CD4-positive, CD25-positive, alpha-beta regulatory T cell (primary cell): Measurements from ENCODE around the gene DLL4. TPM values are rescaled to one million over a fixed set of nuclear protein-coding genes. Genes with fewer than 3 reads are reported as not detected.
"Not testable (repeated sequence)": the region's sequence is repeated elsewhere in the genome, so short reads cannot be mapped to it uniquely, and the experiment has no call there.

Experiments used
- ATAC-seq, 2 donors: fragments of 150-1000 bp; cut with Tn5 transposase; one replicate each; pipeline ENCODE4 v1.10.0; 2021; ENCODE audit warnings: low read depth in 2 of 2, moderate number of reproducible peaks in 2 of 2, moderate library complexity in 1 of 2
- DNase-seq, 3 donors: peaks; one replicate each; pipeline versions ENCODE4 v3.0.0 to v3.0.0-alpha.2; 2012 to 2022; ENCODE audit warnings: mixed read lengths in 1 of 3
- H3K27ac ChIP-seq: one replicate; pipeline ENCODE4 v1.7.0; 2013; ENCODE audit warnings: mild to moderate bottlenecking, low read length; ENCODE audit not compliant: insufficient read depth, poor library complexity, severe bottlenecking
- H3K27me3 ChIP-seq: one replicate; pipeline ENCODE4 v1.7.0; 2013; ENCODE audit warnings: low read length; ENCODE audit not compliant: control insufficient read depth, insufficient read depth
- H3K36me3 ChIP-seq: one replicate; pipeline ENCODE4 v1.7.0; 2013; ENCODE audit warnings: mild to moderate bottlenecking, low read length, moderate library complexity; ENCODE audit not compliant: control insufficient read depth, insufficient read depth
- H3K4me1 ChIP-seq: 2 replicates; pipeline ENCODE4 v1.7.0; 2013; ENCODE audit warnings: mild to moderate bottlenecking, low read length; ENCODE audit not compliant: insufficient read depth, control insufficient read depth, poor library complexity, severe bottlenecking
- H3K4me3 ChIP-seq: one replicate; pipeline ENCODE4 v1.7.0; 2013; ENCODE audit warnings: low read depth, mild to moderate bottlenecking, low read length, moderate library complexity
- H3K9me3 ChIP-seq, 2 experiments: 1 replicate in 1 of 2; 2 replicates in 1 of 2; pipeline ENCODE4 v1.7.0; 2013; ENCODE audit warnings: low read length in 2 of 2, mild to moderate bottlenecking in 1 of 2, moderate library complexity in 1 of 2; ENCODE audit not compliant: control insufficient read depth in 2 of 2
- H3K27ac Mint-ChIP-seq, 3 donors: one replicate each; pipeline ENCODE4 v1.8.0; 2020 to 2022; ENCODE audit warnings: mild to moderate bottlenecking in 3 of 3, mixed read lengths in 3 of 3, moderate library complexity in 2 of 3
- H3K27me3 Mint-ChIP-seq: one replicate; pipeline ENCODE4 v1.8.0; 2022; ENCODE audit warnings: mild to moderate bottlenecking, mixed read lengths
- H3K36me3 Mint-ChIP-seq: one replicate; pipeline ENCODE4 v1.8.0; 2020; ENCODE audit warnings: mixed read lengths
- H3K4me1 Mint-ChIP-seq, 4 donors: one replicate each; pipeline ENCODE4 v1.8.0; 2020 to 2022; ENCODE audit warnings: mixed read lengths in 4 of 4, mild to moderate bottlenecking in 1 of 4
- H3K4me3 Mint-ChIP-seq, 4 donors: one replicate each; pipeline ENCODE4 v1.8.0; 2020 to 2022; ENCODE audit warnings: mild to moderate bottlenecking in 4 of 4, mixed read lengths in 4 of 4, moderate library complexity in 3 of 4
- H3K9me3 Mint-ChIP-seq, 7 donors: one replicate each; pipeline ENCODE4 v1.8.0; 2020 to 2022; ENCODE audit warnings: mixed read lengths in 7 of 7, mild to moderate bottlenecking in 3 of 7, moderate library complexity in 2 of 7
- polyA plus RNA-seq, 4 donors: library from polyadenylated mRNA; unstranded; fragments of 300-500 nt; fragmentation: Illumina TruSeq; gene quantifications; one replicate each; pipeline ENCODE4 v1.2.3, GENCODE V29; 2021
- total RNA-seq: library from RNA; stranded (reverse); gene quantifications from one replicate; pipeline ENCODE4 v1.2.3, GENCODE V29; 2022

Gene DLL4
- total and polyA plus RNA-seq, 5 donors from 2014 or later: not detected

GRCh38 chr15:40960925-40961324 lies 31.8 kb downstream of the DLL4 start:
- H3K9me3 Mint-ChIP-seq: no peaks in the 10 kb centered on the region
- H3K4me1 Mint-ChIP-seq: peaks cover 0 to 3% (median 2%) of the 10 kb centered on the region in 4 donors
- DNase-seq (no peak), ATAC-seq (no peak)
- no peak overlapping the region for H3K27ac Mint-ChIP-seq
- Histone ChIP-seq H3K4me1 (no peaks in the 10 kb centered on the region), H3K27me3 (no peaks in the 10 kb centered on the region), H3K4me3 (no peak overlapping the region), H3K9me3 (no peaks in the 10 kb centered on the region), H3K36me3 (no peaks in the 10 kb centered on the region), H3K27ac (no peak overlapping the region)
- H3K27me3 Mint-ChIP-seq: peaks cover 21% of the 10 kb centered on the region
- H3K4me3 Mint-ChIP-seq: no peak overlapping the region
- H3K36me3 Mint-ChIP-seq: no peaks in the 10 kb centered on the region

GRCh38 chr15:40961740-40962139 lies 32.6 kb downstream of the DLL4 start:
- H3K4me1 Mint-ChIP-seq, H3K36me3 Mint-ChIP-seq, ATAC-seq, H3K36me3 ChIP-seq, H3K4me3 ChIP-seq, H3K27ac Mint-ChIP-seq, H3K9me3 Mint-ChIP-seq, DNase-seq, H3K4me3 Mint-ChIP-seq, H3K9me3 ChIP-seq, H3K4me1 ChIP-seq, H3K27ac ChIP-seq, H3K27me3 ChIP-seq: not testable (repeated sequence)
- H3K27me3 Mint-ChIP-seq: peaks cover 27% of the 10 kb centered on the region

GRCh38 chr15:40962317-40962716 lies 33.2 kb downstream of the DLL4 start:
- H3K4me3 ChIP-seq, H3K36me3 Mint-ChIP-seq, H3K9me3 Mint-ChIP-seq, DNase-seq, H3K27me3 ChIP-seq, H3K4me1 Mint-ChIP-seq, H3K4me3 Mint-ChIP-seq, H3K27ac ChIP-seq, H3K27ac Mint-ChIP-seq, H3K9me3 ChIP-seq, H3K4me1 ChIP-seq, H3K36me3 ChIP-seq, ATAC-seq: not testable (repeated sequence)
- H3K27me3 Mint-ChIP-seq: peaks cover 33% of the 10 kb centered on the region

- Mint-ChIP-seq H3K27me3 (peaks cover 31% of the 10 kb centered on the region), H3K9me3 (no peaks in the 10 kb centered on the region), H3K4me1 (peaks cover 0 to 3% (median 2%) of the 10 kb centered on the region in 4 donors), H3K4me3 (no peak overlapping the region), H3K36me3 (no peaks in the 10 kb centered on the region), H3K27ac (no peak overlapping the region)
- ATAC-seq (no peak), DNase-seq (no peak)
- Histone ChIP-seq H3K4me3 (no peak overlapping the region), H3K4me1 (no peaks in the 10 kb centered on the region), H3K36me3 (no peaks in the 10 kb centered on the region), H3K27me3 (no peaks in the 10 kb centered on the region), H3K27ac (no peak overlapping the region), H3K9me3 (no peaks in the 10 kb centered on the region)
Measured at GRCh38 chr15:40963201-40963600, 34.1 kb downstream of the DLL4 start.

- H3K27ac Mint-ChIP-seq: no peak overlapping the region
- H3K27me3 Mint-ChIP-seq: peaks cover 30% of the 10 kb centered on the region
- Histone ChIP-seq H3K27ac (no peak overlapping the region), H3K4me1 (no peaks in the 10 kb centered on the region), H3K27me3 (no peaks in the 10 kb centered on the region), H3K4me3 (no peak overlapping the region), H3K9me3 (no peaks in the 10 kb centered on the region), H3K36me3 (no peaks in the 10 kb centered on the region)
- peaks cover 0 to 3% (median 2%) of the 10 kb centered on the region in 4 donors for H3K4me1 Mint-ChIP-seq
- no peaks in the 10 kb centered on the region for H3K36me3 Mint-ChIP-seq
- DNase-seq (no peak), ATAC-seq (no peak)
- H3K4me3 Mint-ChIP-seq: no peak overlapping the region
- H3K9me3 Mint-ChIP-seq: no peaks in the 10 kb centered on the region
Measured at GRCh38 chr15:40964006-40964405, 34.9 kb downstream of the DLL4 start.

GRCh38 chr15:40964634-40965033 lies 35.5 kb downstream of the DLL4 start:
- H3K27me3 ChIP-seq: no peaks in the 10 kb centered on the region
- H3K27ac ChIP-seq: no peak overlapping the region
- peaks cover 30% of the 10 kb centered on the region for H3K27me3 Mint-ChIP-seq
- no peak overlapping the region for H3K4me3 Mint-ChIP-seq
- DNase-seq (no peak), ATAC-seq (no peak)
- H3K4me1 ChIP-seq: no peaks in the 10 kb centered on the region
- H3K4me3 ChIP-seq: no peak overlapping the region
- no peaks in the 10 kb centered on the region for H3K9me3 Mint-ChIP-seq
- no peaks in the 10 kb centered on the region for H3K36me3 Mint-ChIP-seq
- no peaks in the 10 kb centered on the region for H3K9me3 ChIP-seq
- H3K36me3 ChIP-seq: no peaks in the 10 kb centered on the region
- peaks cover 0 to 3% (median 2%) of the 10 kb centered on the region in 4 donors for H3K4me1 Mint-ChIP-seq
- no peak overlapping the region for H3K27ac Mint-ChIP-seq

- H3K27ac Mint-ChIP-seq: no peak overlapping the region
- Histone ChIP-seq H3K9me3 (no peaks in the 10 kb centered on the region), H3K27ac (no peak overlapping the region), H3K4me3 (no peak overlapping the region), H3K36me3 (no peaks in the 10 kb centered on the region), H3K27me3 (no peaks in the 10 kb centered on the region), H3K4me1 (no peaks in the 10 kb centered on the region)
- no peak for DNase-seq
- no peaks in the 10 kb centered on the region for H3K36me3 Mint-ChIP-seq
- no peak overlapping the region for H3K4me3 Mint-ChIP-seq
- no peak for ATAC-seq
- H3K4me1 Mint-ChIP-seq: no peaks in the 10 kb centered on the region
- peaks cover 29% of the 10 kb centered on the region for H3K27me3 Mint-ChIP-seq
- no peaks in the 10 kb centered on the region for H3K9me3 Mint-ChIP-seq
Measured at GRCh38 chr15:40968290-40969085, 39.3 kb downstream of the DLL4 start.

- Mint-ChIP-seq H3K4me1 (no peaks in the 10 kb centered on the region), H3K27me3 (peaks cover 23% of the 10 kb centered on the region), H3K9me3 (no peaks in the 10 kb centered on the region), H3K36me3 (no peaks in the 10 kb centered on the region), H3K27ac (no peak overlapping the region), H3K4me3 (no peak overlapping the region)
- Histone ChIP-seq H3K27me3 (no peaks in the 10 kb centered on the region), H3K9me3 (no peaks in the 10 kb centered on the region), H3K27ac (no peak overlapping the region), H3K4me3 (no peak overlapping the region), H3K36me3 (no peaks in the 10 kb centered on the region), H3K4me1 (no peaks in the 10 kb centered on the region)
- no peak for ATAC-seq
- no peak for DNase-seq
Measured at GRCh38 chr15:40969363-40969762, 40.2 kb downstream of the DLL4 start.
